Liver (tissue), 3 donors: ENCODE data around the gene EGF.

Experiments used
- EGR1 ChIP-seq, 2 donors: IDR thresholded peaks; 2 replicates each; pipeline ENCODE4 v1.6.1; 2016 to 2018; ENCODE audit warnings: antibody characterized with exemption in 2 of 2, low read depth in 2 of 2
- FOXA2 ChIP-seq: IDR thresholded peaks from 2 replicates; pipeline ENCODE4 v1.6.1; 2016; ENCODE audit warnings: antibody characterized with exemption
- TF ChIP-seq, protein P1 (sequence below): fragments of 150-350 bp; IDR thresholded peaks from 2 replicates; pipeline ENCODE4 v1.5.1; 2017; ENCODE audit warnings: improper control_type of control experiment, low read depth, low read length; ENCODE audit not compliant: missing input control
- donor health status: healthy.
- donor health status: healthy.

DNA sequence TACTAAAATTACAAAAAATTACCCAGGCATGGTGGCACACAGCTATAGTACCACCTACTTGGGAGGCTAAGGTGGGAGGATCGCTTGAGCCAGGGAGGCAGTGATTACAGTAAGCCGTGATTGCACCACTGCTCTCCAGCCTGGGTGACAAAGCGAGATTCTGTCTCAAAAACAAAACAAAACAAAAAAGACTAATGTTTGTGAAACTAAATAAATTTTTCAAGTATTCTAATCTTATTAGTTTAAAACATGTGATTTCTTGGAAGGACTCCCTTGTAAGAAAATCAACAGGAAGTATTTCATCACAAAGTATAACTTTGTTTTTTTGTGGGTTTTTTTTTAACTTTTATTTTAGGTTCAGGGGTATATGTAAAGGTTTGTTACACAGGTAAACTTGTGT is 89.6 kb downstream of the EGF start:
- TF ChIP-seq, protein P1, sequence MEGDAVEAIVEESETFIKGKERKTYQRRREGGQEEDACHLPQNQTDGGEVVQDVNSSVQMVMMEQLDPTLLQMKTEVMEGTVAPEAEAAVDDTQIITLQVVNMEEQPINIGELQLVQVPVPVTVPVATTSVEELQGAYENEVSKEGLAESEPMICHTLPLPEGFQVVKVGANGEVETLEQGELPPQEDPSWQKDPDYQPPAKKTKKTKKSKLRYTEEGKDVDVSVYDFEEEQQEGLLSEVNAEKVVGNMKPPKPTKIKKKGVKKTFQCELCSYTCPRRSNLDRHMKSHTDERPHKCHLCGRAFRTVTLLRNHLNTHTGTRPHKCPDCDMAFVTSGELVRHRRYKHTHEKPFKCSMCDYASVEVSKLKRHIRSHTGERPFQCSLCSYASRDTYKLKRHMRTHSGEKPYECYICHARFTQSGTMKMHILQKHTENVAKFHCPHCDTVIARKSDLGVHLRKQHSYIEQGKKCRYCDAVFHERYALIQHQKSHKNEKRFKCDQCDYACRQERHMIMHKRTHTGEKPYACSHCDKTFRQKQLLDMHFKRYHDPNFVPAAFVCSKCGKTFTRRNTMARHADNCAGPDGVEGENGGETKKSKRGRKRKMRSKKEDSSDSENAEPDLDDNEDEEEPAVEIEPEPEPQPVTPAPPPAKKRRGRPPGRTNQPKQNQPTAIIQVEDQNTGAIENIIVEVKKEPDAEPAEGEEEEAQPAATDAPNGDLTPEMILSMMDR: no peak
- TF ChIP-seq FOXA2 (no peak), EGR1 (IDR thresholded peaks at IDR 0.05; ENCODE audit: low read depth in 2 of 2) (no peak)
